Measurements from ENCODE around the gene MSRB1.

DNA sequence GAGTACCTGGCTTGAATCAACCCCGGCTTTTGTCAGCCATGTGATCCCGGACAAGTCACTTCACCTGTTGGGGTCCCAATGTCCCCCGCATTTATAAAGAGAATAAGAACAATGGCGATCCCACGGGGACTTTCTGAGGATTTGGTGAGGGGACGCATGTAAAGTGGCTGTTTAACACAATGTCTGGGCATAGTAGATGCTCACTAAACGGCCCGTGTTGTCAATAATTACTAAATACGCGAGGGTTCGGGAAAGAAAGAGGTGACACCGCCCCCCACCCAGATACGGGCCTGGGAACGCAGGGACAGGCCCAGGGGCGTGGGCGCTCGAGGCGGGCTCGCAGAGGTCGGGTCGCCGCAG lies 48.6 kb upstream of the MSRB1 start:
- TF ChIP-seq, protein P1, sequence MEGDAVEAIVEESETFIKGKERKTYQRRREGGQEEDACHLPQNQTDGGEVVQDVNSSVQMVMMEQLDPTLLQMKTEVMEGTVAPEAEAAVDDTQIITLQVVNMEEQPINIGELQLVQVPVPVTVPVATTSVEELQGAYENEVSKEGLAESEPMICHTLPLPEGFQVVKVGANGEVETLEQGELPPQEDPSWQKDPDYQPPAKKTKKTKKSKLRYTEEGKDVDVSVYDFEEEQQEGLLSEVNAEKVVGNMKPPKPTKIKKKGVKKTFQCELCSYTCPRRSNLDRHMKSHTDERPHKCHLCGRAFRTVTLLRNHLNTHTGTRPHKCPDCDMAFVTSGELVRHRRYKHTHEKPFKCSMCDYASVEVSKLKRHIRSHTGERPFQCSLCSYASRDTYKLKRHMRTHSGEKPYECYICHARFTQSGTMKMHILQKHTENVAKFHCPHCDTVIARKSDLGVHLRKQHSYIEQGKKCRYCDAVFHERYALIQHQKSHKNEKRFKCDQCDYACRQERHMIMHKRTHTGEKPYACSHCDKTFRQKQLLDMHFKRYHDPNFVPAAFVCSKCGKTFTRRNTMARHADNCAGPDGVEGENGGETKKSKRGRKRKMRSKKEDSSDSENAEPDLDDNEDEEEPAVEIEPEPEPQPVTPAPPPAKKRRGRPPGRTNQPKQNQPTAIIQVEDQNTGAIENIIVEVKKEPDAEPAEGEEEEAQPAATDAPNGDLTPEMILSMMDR (IDR thresholded peaks at IDR 0.05; ENCODE audit: insufficient read depth, low read depth, low read length): no peak
- TF ChIP-seq EZH2 (IDR thresholded peaks at IDR 0.05; ENCODE audit: insufficient read depth, low read length): no peak

Measured in astrocyte (in vitro differentiated cells and primary cell).